GM19468 (cell line): ENCODE measurements around the gene TMEM53.
"Not testable (repeated sequence)": the region's sequence is repeated elsewhere in the genome, so short reads cannot be mapped to it uniquely, and the experiment has no call there.

ENCODE experiments used
- ATAC-seq: cut with Tn5 transposase; IDR thresholded peaks from one replicate; pipeline ENCODE4 v1.9.1; 2021; ENCODE audit warnings: mild to moderate bottlenecking, moderate library complexity, moderate number of reproducible peaks; ENCODE audit not compliant: unreplicated experiment; ENCODE audit errors: extremely low read depth

Gene TMEM53

GRCh38 chr1:44675186-44675585 is 905 bp upstream of the TMEM53 start:
- ATAC-seq, result no peak

GRCh38 chr1:44673675-44674112 is 587 bp downstream of the TMEM53 start:
- ATAC-seq, result no peak

- no peak for ATAC-seq
Measured at GRCh38 chr1:44672961-44673674, 1.2 kb downstream of the TMEM53 start.

GRCh38 chr1:44672254-44672955 is 1.9 kb downstream of the TMEM53 start:
- no peak for ATAC-seq

- no peak for ATAC-seq
Measured at GRCh38 chr1:44670751-44671640, 3.3 kb downstream of the TMEM53 start.

GRCh38 chr1:44666719-44667118 is 7.6 kb downstream of the TMEM53 start:
- not testable (repeated sequence) for ATAC-seq

GRCh38 chr1:44664730-44665370 is 9.4 kb downstream of the TMEM53 start:
- ATAC-seq, result no peak

- ATAC-seq, result no peak
Measured at GRCh38 chr1:44663417-44663816, 10.9 kb downstream of the TMEM53 start.

- no peak for ATAC-seq
Measured at GRCh38 chr1:44662683-44663030, 11.6 kb downstream of the TMEM53 start.

GRCh38 chr1:44661781-44662682 is 12.2 kb downstream of the TMEM53 start:
- ATAC-seq, result no peak

GRCh38 chr1:44660176-44660575 is 14.1 kb downstream of the TMEM53 start:
- ATAC-seq, result no peak

GRCh38 chr1:44659566-44659965 is 14.7 kb downstream of the TMEM53 start:
- ATAC-seq, result no peak

GRCh38 chr1:44655609-44656008 is 18.7 kb downstream of the TMEM53 start:
- no peak for ATAC-seq

- ATAC-seq, result no peak
Measured at GRCh38 chr1:44654621-44655187, 19.6 kb downstream of the TMEM53 start.

GRCh38 chr1:44653107-44653964 is 20.9 kb downstream of the TMEM53 start:
- ATAC-seq, result no peak

GRCh38 chr1:44652445-44653106 is 21.7 kb downstream of the TMEM53 start:
- no peak for ATAC-seq

- ATAC-seq, result no peak
Measured at GRCh38 chr1:44651069-44651468, 23.2 kb downstream of the TMEM53 start.
